Measurements from ENCODE around the gene LYRM4.

- TF ChIP-seq CTCF (IDR thresholded peaks at IDR 0.05), result no peak
- no peak for TF ChIP-seq EZH2 (IDR thresholded peaks at IDR 0.05; ENCODE audit: borderline replicate concordance, insufficient read depth, low read depth, low read length, poor library complexity, severe bottlenecking)
These were observed 167.3 kb downstream of the LYRM4 start for GRCh38 chr6:5093231-5094015.
